HFFc6 (cell line): ENCODE data around the gene ARHGEF17. TPM values are rescaled to one million over a fixed set of nuclear protein-coding genes. Genes with fewer than 3 reads are reported as not detected.

ENCODE experiments used
- DNase-seq: peaks from one replicate; pipeline ENCODE4 v3.0.0-alpha.2; 2018
- H3K27ac Mint-ChIP-seq: 2 replicates; pipeline ENCODE4 v1.8.0; 2020; ENCODE audit warnings: mild to moderate bottlenecking, mixed read lengths
- H3K27me3 Mint-ChIP-seq: 2 replicates; pipeline ENCODE4 v1.8.0; 2021; ENCODE audit warnings: mild to moderate bottlenecking, moderate library complexity, mixed read lengths; ENCODE audit not compliant: insufficient read depth
- H3K36me3 Mint-ChIP-seq: 2 replicates; pipeline ENCODE4 v1.8.0; 2021; ENCODE audit warnings: low read depth, mixed read lengths
- H3K4me1 Mint-ChIP-seq: 2 replicates; pipeline ENCODE4 v1.8.0; 2020; ENCODE audit warnings: low read depth, mixed read lengths
- H3K4me3 Mint-ChIP-seq: 2 replicates; pipeline ENCODE4 v1.8.0; 2020; ENCODE audit warnings: mild to moderate bottlenecking, moderate library complexity, mixed read lengths
- H3K9me3 Mint-ChIP-seq: 2 replicates; pipeline ENCODE4 v1.8.0; 2020; ENCODE audit warnings: mild to moderate bottlenecking, mixed read lengths
- total RNA-seq, 6 experiments: library from RNA; stranded (reverse); fragmentation: NEBNext Ultra II Directional; extraction: Animal tissue kit (Norgen Biotek cat#: 25700); gene quantifications; 2 replicates in 1 of 6; 3 replicates in 5 of 6; pipeline ENCODE4 v1.2.3, GENCODE V29; 2021
- TF ChIP-seq, protein P1 (sequence below): fragments of 200-600 bp; sonication (generic); IDR thresholded peaks from 2 replicates; pipeline ENCODE4 v1.5.0; 2021; ENCODE audit warnings: antibody characterized with exemption, mild to moderate bottlenecking

The ARHGEF17 gene
- total RNA-seq, 6 experiments from 2014 or later, result 84.6 to 112 (median 92.1) TPM

GRCh38 chr11:73348838-73349237, 40.8 kb downstream of the ARHGEF17 start:
- TF ChIP-seq, protein P1, sequence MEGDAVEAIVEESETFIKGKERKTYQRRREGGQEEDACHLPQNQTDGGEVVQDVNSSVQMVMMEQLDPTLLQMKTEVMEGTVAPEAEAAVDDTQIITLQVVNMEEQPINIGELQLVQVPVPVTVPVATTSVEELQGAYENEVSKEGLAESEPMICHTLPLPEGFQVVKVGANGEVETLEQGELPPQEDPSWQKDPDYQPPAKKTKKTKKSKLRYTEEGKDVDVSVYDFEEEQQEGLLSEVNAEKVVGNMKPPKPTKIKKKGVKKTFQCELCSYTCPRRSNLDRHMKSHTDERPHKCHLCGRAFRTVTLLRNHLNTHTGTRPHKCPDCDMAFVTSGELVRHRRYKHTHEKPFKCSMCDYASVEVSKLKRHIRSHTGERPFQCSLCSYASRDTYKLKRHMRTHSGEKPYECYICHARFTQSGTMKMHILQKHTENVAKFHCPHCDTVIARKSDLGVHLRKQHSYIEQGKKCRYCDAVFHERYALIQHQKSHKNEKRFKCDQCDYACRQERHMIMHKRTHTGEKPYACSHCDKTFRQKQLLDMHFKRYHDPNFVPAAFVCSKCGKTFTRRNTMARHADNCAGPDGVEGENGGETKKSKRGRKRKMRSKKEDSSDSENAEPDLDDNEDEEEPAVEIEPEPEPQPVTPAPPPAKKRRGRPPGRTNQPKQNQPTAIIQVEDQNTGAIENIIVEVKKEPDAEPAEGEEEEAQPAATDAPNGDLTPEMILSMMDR, result no peak
- no peak for DNase-seq
- Mint-ChIP-seq H3K36me3 (peaks cover 12% of the 10 kb centered on the region), H3K4me3 (no peak overlapping the region), H3K9me3 (no peaks in the 10 kb centered on the region), H3K27me3 (peaks cover 7% of the 10 kb centered on the region; the same call in 1 of the 2 replicates), H3K4me1 (peaks cover 10% of the 10 kb centered on the region), H3K27ac (peak overlapping the region; percentile 31; the same call in 1 of the 2 replicates)

DNA sequence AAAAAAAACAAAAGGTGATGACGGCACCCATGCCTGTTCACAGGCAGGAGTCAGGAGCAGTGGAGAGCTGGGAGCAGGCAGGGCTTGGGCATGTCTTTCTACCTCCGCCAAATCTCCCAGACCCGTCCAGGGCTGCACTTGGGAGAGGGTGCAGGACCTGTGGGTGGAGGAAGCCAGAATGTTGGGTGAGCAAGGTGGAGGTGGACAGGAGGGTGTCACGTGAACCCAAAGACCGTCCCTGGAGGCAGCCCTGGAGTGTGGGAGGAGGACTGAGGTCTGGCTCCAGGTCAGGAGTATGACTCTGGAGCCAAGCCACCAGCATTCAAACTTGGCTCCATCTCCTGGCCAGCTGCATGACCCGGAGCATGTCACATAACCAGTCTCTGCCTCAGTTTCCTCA, 41.6 kb downstream of the ARHGEF17 start:
- H3K9me3 Mint-ChIP-seq, result no peaks in the 10 kb centered on the region

GRCh38 chr11:73350908-73351636, 43.0 kb downstream of the ARHGEF17 start:
- Mint-ChIP-seq H3K36me3 (peaks cover 20% of the 10 kb centered on the region), H3K27ac (peak overlapping the region; percentile 82), H3K4me1 (peaks cover 9% of the 10 kb centered on the region), H3K4me3 (no peak overlapping the region), H3K27me3 (peaks cover 6% of the 10 kb centered on the region; the same call in 1 of the 2 replicates), H3K9me3 (no peaks in the 10 kb centered on the region)
- TF ChIP-seq, protein P1, result peak; percentile 99
- peak; percentile 53 for DNase-seq

More for the DNA sequence above, 41.6 kb downstream of the ARHGEF17 start:
- Mint-ChIP-seq H3K36me3 (peaks cover 13% of the 10 kb centered on the region), H3K27ac (no peak overlapping the region), H3K4me3 (no peak overlapping the region), H3K27me3 (peaks cover 6% of the 10 kb centered on the region; the same call in 1 of the 2 replicates), H3K4me1 (peaks cover 9% of the 10 kb centered on the region)
- no peak for DNase-seq
- TF ChIP-seq, protein P1, result no peak

DNA sequence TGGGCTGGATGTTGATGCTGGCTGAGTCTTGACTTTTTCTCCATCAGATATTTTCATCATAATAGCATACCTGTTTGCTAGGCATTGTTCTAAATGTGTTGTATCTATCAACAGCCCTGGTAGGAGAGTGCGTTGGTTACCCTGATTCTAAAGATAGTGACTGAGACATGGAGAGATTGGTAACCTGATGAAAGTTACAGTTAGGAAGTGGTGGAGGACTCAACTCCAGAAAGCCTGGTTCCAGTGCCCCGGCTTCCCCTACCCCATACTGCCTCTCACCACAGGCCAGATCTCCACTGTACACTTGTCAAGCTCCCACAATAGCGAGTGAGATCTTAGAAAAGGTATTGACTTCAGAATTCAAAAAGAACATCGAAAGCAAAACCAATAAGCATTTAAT, 45.3 kb downstream of the ARHGEF17 start:
- peaks cover 16% of the 10 kb centered on the region for H3K36me3 Mint-ChIP-seq
- no peak for DNase-seq
- H3K4me1 Mint-ChIP-seq, result peaks cover 19% of the 10 kb centered on the region
- TF ChIP-seq, protein P1, result no peak
- peak overlapping the region; percentile 42; the same call in 1 of the 2 replicates for H3K27ac Mint-ChIP-seq
- H3K9me3 Mint-ChIP-seq, result no peaks in the 10 kb centered on the region
- no peak overlapping the region; the same call in 1 of the 2 replicates for H3K4me3 Mint-ChIP-seq
- peaks cover 6% of the 10 kb centered on the region for H3K27me3 Mint-ChIP-seq

DNA sequence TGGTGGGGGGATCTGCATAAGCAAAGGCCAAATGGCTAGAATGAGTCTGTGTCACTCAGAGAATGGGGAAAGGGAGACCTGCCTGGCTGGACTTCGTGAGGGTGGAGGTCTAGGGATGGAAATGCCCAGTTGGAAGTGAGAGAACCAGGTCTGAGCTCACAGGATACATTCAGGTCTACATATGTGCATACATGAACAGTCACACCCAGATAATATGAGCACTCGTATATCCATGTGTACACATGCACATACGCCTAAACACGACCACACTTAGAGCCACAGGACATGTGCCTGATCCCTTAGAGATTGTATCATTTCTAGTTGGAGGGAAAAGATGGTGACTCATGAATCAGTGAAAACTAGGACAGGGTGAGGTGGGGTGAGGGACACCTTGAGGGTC, 47.0 kb downstream of the ARHGEF17 start:
- no peak overlapping the region; the same call in 1 of the 2 replicates for H3K4me3 Mint-ChIP-seq
- H3K9me3 Mint-ChIP-seq, result no peaks in the 10 kb centered on the region
- H3K27ac Mint-ChIP-seq, result peak overlapping the region; percentile 7; the same call in 1 of the 2 replicates
- peaks cover 8% of the 10 kb centered on the region for H3K27me3 Mint-ChIP-seq
- H3K36me3 Mint-ChIP-seq, result peaks cover 14% of the 10 kb centered on the region
- peaks cover 26% of the 10 kb centered on the region for H3K4me1 Mint-ChIP-seq
- TF ChIP-seq, protein P1, result no peak
- DNase-seq, result no peak
